K562 (cell line): ENCODE measurements around the gene UFC1. TPM values are rescaled to one million over a fixed set of nuclear protein-coding genes. Genes with fewer than 3 reads are reported as not detected.

Experiments used
- BRD4 ChIP-seq: fragments of 200-600 bp; sonication (generic); IDR thresholded peaks from 2 replicates; pipeline ENCODE4 v1.6.1; 2017; ENCODE audit warnings: inconsistent platforms
- CEBPB ChIP-seq: fragments of 450-650 bp; IDR thresholded peaks from 2 replicates; pipeline ENCODE4 v1.6.1; 2016; ENCODE audit warnings: missing genetic modification characterization, missing compliant biosample characterization
- COPS2 ChIP-seq: fragments of 450-650 bp; conservative IDR thresholded peaks from 2 replicates; pipeline ENCODE4 v1.6.1; 2016; ENCODE audit warnings: mild to moderate bottlenecking, moderate library complexity
- CREM ChIP-seq: IDR thresholded peaks from 2 replicates; pipeline ENCODE4 v1.6.1; 2014; ENCODE audit warnings: antibody characterized with exemption, low read depth
- FOXK1 ChIP-seq: sonication (generic); formaldehyde crosslinking; IDR thresholded peaks from 2 replicates; pipeline ENCODE4 v1.8.0; 2022; ENCODE audit warnings: missing genetic modification reagents, mild to moderate bottlenecking, borderline replicate concordance
- LEF1 ChIP-seq: fragments of 450-650 bp; IDR thresholded peaks from 2 replicates; pipeline ENCODE4 v1.6.1; 2016; ENCODE audit warnings: mild to moderate bottlenecking
- MAZ ChIP-seq, 2 experiments: fragments of 450-650 bp in 1 of 2; sonication (generic) in 1 of 2; formaldehyde crosslinking; IDR thresholded peaks in 1 of 2; conservative IDR thresholded peaks in 1 of 2; 2 replicates each; pipeline versions ENCODE4 v1.4.0 to v1.5.0; 2020; ENCODE audit warnings: mild to moderate bottlenecking in 1 of 2, missing genetic modification reagents in 1 of 2
- MYC ChIP-seq, 2 experiments: fragments of 250-450 bp in 1 of 2; sonication (Bioruptor Pico) in 1 of 2; IDR thresholded peaks; 2 replicates each; pipeline versions ENCODE4 v1.5.1 to v1.6.1; 2012 to 2021; ENCODE audit warnings: low read depth in 2 of 2, borderline replicate concordance in 1 of 2, improper control_type of control experiment in 1 of 2, low read length in 1 of 2, mild to moderate bottlenecking in 1 of 2, moderate library complexity in 1 of 2
- NFIX ChIP-seq: fragments of 250-450 bp; sonication (Bioruptor Pico); IDR thresholded peaks from 2 replicates; pipeline ENCODE4 v1.4.0; 2020; ENCODE audit warnings: low read depth, mild to moderate bottlenecking, moderate library complexity
- NR3C1 ChIP-seq: sonication (generic); formaldehyde crosslinking; IDR thresholded peaks from 2 replicates; pipeline ENCODE4 v1.8.1; 2022; ENCODE audit warnings: missing genetic modification reagents
- SMARCA4 ChIP-seq: fragments of 450-650 bp; IDR thresholded peaks from 2 replicates; pipeline ENCODE4 v1.6.1; 2016
- WHSC1 ChIP-seq: IDR thresholded peaks from one replicate; pipeline ENCODE4 v1.6.1; 2012; ENCODE audit warnings: low read length, control low read depth, inconsistent platforms
- ZBTB1 ChIP-seq: sonication (generic); formaldehyde crosslinking; IDR thresholded peaks from 2 replicates; pipeline ENCODE4 v1.8.1; 2023; ENCODE audit warnings: missing genetic modification reagents, low read depth, mild to moderate bottlenecking, borderline replicate concordance
- ZFX ChIP-seq: sonication (generic); formaldehyde crosslinking; IDR thresholded peaks from 2 replicates; pipeline ENCODE4 v1.8.0; 2022; ENCODE audit warnings: mild to moderate bottlenecking, missing genetic modification reagents, moderate library complexity
- ZNF134 ChIP-seq: fragments of 250-450 bp; sonication (Bioruptor Pico); conservative IDR thresholded peaks from 2 replicates; pipeline ENCODE4 v1.4.0; 2020
- polyA plus RNA-seq, 8 experiments: library from polyadenylated mRNA; depleted of rRNA in 4 of 8; stranded (reverse) in 5 of 8; unstranded in 3 of 8; fragments of >200 nt; fragmentation: Nextera tagmentation in 2 of 8; fragmentation: Illumina TruSeq in 1 of 8; extraction: Ambion mirVana in 2 of 8; extraction: Trizol in 1 of 8; gene quantifications; 2 replicates each; pipeline versions ENCODE4 v1.2.1 to v1.2.3, GENCODE V29; 2011 to 2014; ENCODE audit warnings: inconsistent platforms in 1 of 8, missing spikeins in 1 of 8
- total RNA-seq, 7 experiments: library from RNA; depleted of rRNA in 6 of 7; stranded (reverse); fragments of >200 nt in 6 of 7; fragmentation: Illumina TruSeq in 2 of 7; extraction: Trizol in 2 of 7; gene quantifications; 2 replicates each; pipeline versions ENCODE4 v1.2.1 to v1.2.3, GENCODE V29; 2011 to 2021; ENCODE audit warnings: low replicate concordance in 1 of 7
- TF ChIP-seq, protein P1 (sequence below), 2 experiments: fragments of 450-650 bp; IDR thresholded peaks; 2 replicates each; pipeline ENCODE4 v1.6.1; 2018; ENCODE audit warnings: mild to moderate bottlenecking in 2 of 2, low read depth in 1 of 2; ENCODE audit not compliant: partially characterized antibody in 2 of 2
- TF ChIP-seq, protein P2 (sequence below): fragments of 250-450 bp; sonication (Bioruptor Pico); IDR thresholded peaks from 2 replicates; pipeline ENCODE4 v1.9.0; 2021; ENCODE audit warnings: mild to moderate bottlenecking
- TF ChIP-seq, protein P3 (sequence below): fragments of 250-450 bp; sonication (Bioruptor Pico); IDR thresholded peaks from 2 replicates; pipeline ENCODE4 v1.5.0; 2021; ENCODE audit warnings: mild to moderate bottlenecking, moderate library complexity

The UFC1 gene
- total and polyA plus RNA-seq, 9 of the 15 experiments (the other 6 are each of a cell fraction or from before 2014, with no cell fraction given): 92.8 to 220 (median 161) TPM

DNA sequence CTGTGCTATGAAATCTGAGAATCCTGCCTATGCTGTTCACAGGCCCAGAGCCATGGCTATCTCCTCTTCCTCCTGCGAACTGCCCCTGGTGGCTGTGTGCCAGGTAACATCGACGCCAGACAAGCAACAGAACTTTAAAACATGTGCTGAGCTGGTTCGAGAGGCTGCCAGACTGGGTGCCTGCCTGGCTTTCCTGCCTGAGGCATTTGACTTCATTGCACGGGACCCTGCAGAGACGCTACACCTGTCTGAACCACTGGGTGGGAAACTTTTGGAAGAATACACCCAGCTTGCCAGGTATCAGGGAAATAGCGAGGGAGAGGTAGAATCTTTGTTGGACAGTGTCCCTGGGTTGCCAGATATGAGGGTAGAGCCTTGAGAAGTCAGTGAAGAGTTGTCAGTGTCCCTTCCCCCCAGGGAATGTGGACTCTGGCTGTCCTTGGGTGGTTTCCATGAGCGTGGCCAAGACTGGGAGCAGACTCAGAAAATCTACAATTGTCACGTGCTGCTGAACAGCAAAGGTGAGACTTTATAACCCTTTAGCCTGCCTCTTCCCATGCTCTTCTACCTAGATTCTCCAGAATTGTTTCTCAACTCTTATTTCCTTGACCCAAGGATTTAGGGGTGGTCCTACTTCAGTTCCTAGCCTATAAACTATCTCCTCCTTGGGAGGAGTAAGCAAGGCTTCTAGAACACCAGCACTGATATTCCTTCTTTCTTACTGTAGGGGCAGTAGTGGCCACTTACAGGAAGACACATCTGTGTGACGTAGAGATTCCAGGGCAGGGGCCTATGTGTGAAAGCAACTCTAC, 34.5 kb upstream of the UFC1 start (continued):
- TF ChIP-seq CREM: peak; percentile 92
- TF ChIP-seq ZNF134 (CRISPR knock-in tag): no peak
- peak; percentile 28 for TF ChIP-seq ZFX (CRISPR knock-in tag)
- TF ChIP-seq LEF1: no peak
- no peak for TF ChIP-seq COPS2
- TF ChIP-seq, protein P1, sequence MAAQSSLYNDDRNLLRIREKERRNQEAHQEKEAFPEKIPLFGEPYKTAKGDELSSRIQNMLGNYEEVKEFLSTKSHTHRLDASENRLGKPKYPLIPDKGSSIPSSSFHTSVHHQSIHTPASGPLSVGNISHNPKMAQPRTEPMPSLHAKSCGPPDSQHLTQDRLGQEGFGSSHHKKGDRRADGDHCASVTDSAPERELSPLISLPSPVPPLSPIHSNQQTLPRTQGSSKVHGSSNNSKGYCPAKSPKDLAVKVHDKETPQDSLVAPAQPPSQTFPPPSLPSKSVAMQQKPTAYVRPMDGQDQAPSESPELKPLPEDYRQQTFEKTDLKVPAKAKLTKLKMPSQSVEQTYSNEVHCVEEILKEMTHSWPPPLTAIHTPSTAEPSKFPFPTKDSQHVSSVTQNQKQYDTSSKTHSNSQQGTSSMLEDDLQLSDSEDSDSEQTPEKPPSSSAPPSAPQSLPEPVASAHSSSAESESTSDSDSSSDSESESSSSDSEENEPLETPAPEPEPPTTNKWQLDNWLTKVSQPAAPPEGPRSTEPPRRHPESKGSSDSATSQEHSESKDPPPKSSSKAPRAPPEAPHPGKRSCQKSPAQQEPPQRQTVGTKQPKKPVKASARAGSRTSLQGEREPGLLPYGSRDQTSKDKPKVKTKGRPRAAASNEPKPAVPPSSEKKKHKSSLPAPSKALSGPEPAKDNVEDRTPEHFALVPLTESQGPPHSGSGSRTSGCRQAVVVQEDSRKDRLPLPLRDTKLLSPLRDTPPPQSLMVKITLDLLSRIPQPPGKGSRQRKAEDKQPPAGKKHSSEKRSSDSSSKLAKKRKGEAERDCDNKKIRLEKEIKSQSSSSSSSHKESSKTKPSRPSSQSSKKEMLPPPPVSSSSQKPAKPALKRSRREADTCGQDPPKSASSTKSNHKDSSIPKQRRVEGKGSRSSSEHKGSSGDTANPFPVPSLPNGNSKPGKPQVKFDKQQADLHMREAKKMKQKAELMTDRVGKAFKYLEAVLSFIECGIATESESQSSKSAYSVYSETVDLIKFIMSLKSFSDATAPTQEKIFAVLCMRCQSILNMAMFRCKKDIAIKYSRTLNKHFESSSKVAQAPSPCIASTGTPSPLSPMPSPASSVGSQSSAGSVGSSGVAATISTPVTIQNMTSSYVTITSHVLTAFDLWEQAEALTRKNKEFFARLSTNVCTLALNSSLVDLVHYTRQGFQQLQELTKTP (IDR thresholded peaks at IDR 0.05; ENCODE audit: low read depth in 1 of 2, partially characterized antibody in 2 of 2): no peak
- 0 out of 2 replicates have a peak, but pooled peaks have one; percentile 22 for TF ChIP-seq MYC (IDR thresholded peaks at IDR 0.05; ENCODE audit: low read depth, low read length)
- peak; percentile 52; the same call in 1 of the 2 replicates for TF ChIP-seq MYC (CRISPR knock-in tag; IDR thresholded peaks at IDR 0.05; ENCODE audit: borderline replicate concordance, low read depth)
- TF ChIP-seq CEBPB (tag): no peak
- 0 out of 4 replicates have a peak, but pooled peaks of 1 of the 2 experiments have one; percentile 25 for TF ChIP-seq MAZ (CRISPR knock-in tag; conservative IDR thresholded peaks at IDR 0.05 in 1 of 2, IDR thresholded peaks at IDR 0.05 in 1 of 2)
- TF ChIP-seq SMARCA4: no peak
- TF ChIP-seq, protein P2, sequence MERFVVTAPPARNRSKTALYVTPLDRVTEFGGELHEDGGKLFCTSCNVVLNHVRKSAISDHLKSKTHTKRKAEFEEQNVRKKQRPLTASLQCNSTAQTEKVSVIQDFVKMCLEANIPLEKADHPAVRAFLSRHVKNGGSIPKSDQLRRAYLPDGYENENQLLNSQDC (CRISPR knock-in tag): no peak
- TF ChIP-seq FOXK1 (CRISPR knock-in tag): peak; percentile 75; the same call in 1 of the 2 replicates
- TF ChIP-seq, protein P3, sequence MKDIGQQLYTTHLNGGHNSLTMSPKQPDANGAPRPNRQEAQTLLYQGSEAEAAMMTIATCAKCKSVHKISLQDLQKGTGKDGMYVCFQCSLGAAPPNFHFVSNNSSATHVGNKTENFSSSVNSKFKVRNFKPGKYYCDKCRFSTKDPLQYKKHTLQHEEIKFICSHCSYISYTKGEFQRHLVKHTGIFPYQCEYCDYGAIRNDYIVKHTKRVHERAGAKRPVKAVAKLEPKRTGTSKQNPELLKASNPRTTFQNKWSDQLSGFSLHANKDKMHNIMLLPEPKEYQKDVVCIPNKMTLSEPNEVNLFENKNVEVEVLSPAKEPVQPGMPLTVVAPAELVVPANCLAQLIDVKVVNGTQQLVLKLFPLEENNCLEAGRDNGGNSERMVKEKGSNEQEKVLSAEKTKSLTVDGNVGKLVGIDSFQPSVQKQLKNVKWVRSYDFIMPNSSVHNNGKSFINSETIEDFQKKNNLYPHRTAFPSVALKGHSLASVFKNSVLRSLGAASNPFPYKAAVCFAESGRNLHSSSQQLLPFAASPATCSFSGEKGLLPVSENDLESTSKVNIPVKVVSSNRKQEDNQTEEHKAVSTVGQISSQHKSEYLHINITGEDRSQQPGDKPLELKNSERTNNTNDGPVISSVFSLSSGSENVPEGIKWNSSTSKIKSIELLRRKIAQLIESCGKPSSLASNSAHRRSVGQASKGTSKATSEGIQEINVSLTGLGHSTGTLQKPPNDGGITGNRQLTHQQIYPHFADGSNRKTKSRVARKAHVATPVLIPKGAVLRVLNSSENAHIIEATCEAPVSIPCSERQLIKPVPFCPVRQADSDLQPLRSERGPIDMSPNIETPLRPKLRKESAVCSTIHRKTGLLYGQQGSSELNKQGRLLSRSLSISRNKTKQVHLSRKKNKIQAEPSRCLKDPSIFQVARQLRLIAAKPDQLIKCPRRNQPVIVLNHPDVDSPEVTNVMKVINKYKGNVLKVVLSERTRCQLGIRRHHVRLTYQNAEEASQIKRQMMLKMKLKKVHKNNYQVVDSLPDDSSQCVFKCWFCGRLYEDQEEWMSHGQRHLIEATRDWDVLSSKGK: no peak
- no peak for TF ChIP-seq NFIX (CRISPR knock-in tag)
- no peak for TF ChIP-seq BRD4
- TF ChIP-seq NR3C1 (CRISPR knock-in tag): no peak
- TF ChIP-seq ZBTB1 (CRISPR knock-in tag): no peak
- TF ChIP-seq WHSC1: no peak
